ENCODE measurements around the gene DHRS2. TPM values are rescaled to one million over a fixed set of nuclear protein-coding genes. Genes with fewer than 3 reads are reported as not detected.

Gene DHRS2
- total and polyA plus RNA-seq, 2 of the 13 experiments (the other 11 are each of a cell fraction or from before 2014, with no cell fraction given), result 1,621 to 3,021 TPM

DNA sequence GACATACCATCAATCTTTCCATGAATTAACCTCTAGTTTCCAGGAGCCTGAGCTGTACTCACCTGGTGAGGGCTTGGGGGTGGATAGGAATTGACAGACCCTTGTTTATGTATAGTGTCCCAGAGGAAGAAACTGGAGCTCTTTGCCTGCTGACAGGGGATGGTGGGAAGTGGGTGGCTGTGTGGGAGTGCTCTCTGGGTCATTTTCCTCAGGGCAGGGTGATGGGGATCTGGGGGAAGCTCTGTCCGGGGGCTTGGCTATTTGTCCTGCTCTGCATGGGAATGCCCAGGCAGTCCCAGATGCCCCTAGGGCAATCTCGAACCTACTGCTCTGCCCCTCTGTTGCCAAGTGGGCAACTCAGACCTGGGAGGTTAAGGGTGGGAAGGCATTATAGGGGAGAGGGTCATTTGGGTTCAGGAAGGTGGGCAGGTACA, 21.8 kb upstream of the DHRS2 start (continued):
- TF ChIP-seq MEIS1 (CRISPR knock-in tag; IDR thresholded peaks at IDR 0.05; ENCODE audit: borderline replicate concordance) (peak; percentile 85; the same call in 1 of the 2 replicates), EP300 (IDR thresholded peaks at IDR 0.05; ENCODE audit: low read depth in 2 of 2, low read length in 2 of 2) (no peak), EP300 (CRISPR knock-in tag; IDR thresholded peaks at IDR 0.05; ENCODE audit: borderline replicate concordance) (0 out of 2 replicates have a peak, but pooled peaks have one; percentile 33), ZNF766 (CRISPR knock-in tag; IDR thresholded peaks at IDR 0.05; ENCODE audit: borderline replicate concordance) (no peak)
- TF ChIP-seq, protein P1, sequence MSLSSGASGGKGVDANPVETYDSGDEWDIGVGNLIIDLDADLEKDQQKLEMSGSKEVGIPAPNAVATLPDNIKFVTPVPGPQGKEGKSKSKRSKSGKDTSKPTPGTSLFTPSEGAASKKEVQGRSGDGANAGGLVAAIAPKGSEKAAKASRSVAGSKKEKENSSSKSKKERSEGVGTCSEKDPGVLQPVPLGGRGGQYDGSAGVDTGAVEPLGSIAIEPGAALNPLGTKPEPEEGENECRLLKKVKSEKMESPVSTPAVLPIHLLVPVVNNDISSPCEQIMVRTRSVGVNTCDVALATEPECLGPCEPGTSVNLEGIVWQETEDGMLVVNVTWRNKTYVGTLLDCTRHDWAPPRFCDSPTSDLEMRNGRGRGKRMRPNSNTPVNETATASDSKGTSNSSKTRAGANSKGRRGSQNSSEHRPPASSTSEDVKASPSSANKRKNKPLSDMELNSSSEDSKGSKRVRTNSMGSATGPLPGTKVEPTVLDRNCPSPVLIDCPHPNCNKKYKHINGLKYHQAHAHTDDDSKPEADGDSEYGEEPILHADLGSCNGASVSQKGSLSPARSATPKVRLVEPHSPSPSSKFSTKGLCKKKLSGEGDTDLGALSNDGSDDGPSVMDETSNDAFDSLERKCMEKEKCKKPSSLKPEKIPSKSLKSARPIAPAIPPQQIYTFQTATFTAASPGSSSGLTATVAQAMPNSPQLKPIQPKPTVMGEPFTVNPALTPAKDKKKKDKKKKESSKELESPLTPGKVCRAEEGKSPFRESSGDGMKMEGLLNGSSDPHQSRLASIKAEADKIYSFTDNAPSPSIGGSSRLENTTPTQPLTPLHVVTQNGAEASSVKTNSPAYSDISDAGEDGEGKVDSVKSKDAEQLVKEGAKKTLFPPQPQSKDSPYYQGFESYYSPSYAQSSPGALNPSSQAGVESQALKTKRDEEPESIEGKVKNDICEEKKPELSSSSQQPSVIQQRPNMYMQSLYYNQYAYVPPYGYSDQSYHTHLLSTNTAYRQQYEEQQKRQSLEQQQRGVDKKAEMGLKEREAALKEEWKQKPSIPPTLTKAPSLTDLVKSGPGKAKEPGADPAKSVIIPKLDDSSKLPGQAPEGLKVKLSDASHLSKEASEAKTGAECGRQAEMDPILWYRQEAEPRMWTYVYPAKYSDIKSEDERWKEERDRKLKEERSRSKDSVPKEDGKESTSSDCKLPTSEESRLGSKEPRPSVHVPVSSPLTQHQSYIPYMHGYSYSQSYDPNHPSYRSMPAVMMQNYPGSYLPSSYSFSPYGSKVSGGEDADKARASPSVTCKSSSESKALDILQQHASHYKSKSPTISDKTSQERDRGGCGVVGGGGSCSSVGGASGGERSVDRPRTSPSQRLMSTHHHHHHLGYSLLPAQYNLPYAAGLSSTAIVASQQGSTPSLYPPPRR (CRISPR knock-in tag; IDR thresholded peaks at IDR 0.05; ENCODE audit: borderline replicate concordance), result 0 out of 2 replicates have a peak, but pooled peaks have one; percentile 31
- TF ChIP-seq, protein P2, sequence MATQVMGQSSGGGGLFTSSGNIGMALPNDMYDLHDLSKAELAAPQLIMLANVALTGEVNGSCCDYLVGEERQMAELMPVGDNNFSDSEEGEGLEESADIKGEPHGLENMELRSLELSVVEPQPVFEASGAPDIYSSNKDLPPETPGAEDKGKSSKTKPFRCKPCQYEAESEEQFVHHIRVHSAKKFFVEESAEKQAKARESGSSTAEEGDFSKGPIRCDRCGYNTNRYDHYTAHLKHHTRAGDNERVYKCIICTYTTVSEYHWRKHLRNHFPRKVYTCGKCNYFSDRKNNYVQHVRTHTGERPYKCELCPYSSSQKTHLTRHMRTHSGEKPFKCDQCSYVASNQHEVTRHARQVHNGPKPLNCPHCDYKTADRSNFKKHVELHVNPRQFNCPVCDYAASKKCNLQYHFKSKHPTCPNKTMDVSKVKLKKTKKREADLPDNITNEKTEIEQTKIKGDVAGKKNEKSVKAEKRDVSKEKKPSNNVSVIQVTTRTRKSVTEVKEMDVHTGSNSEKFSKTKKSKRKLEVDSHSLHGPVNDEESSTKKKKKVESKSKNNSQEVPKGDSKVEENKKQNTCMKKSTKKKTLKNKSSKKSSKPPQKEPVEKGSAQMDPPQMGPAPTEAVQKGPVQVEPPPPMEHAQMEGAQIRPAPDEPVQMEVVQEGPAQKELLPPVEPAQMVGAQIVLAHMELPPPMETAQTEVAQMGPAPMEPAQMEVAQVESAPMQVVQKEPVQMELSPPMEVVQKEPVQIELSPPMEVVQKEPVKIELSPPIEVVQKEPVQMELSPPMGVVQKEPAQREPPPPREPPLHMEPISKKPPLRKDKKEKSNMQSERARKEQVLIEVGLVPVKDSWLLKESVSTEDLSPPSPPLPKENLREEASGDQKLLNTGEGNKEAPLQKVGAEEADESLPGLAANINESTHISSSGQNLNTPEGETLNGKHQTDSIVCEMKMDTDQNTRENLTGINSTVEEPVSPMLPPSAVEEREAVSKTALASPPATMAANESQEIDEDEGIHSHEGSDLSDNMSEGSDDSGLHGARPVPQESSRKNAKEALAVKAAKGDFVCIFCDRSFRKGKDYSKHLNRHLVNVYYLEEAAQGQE (IDR thresholded peaks at IDR 0.05; ENCODE audit: borderline replicate concordance in 1 of 2, low read depth in 1 of 2, low read length in 2 of 2), result no peak
- TF ChIP-seq, protein P3, sequence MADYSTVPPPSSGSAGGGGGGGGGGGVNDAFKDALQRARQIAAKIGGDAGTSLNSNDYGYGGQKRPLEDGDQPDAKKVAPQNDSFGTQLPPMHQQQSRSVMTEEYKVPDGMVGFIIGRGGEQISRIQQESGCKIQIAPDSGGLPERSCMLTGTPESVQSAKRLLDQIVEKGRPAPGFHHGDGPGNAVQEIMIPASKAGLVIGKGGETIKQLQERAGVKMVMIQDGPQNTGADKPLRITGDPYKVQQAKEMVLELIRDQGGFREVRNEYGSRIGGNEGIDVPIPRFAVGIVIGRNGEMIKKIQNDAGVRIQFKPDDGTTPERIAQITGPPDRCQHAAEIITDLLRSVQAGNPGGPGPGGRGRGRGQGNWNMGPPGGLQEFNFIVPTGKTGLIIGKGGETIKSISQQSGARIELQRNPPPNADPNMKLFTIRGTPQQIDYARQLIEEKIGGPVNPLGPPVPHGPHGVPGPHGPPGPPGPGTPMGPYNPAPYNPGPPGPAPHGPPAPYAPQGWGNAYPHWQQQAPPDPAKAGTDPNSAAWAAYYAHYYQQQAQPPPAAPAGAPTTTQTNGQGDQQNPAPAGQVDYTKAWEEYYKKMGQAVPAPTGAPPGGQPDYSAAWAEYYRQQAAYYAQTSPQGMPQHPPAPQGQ (CRISPR knock-in tag; IDR thresholded peaks at IDR 0.05; ENCODE audit: borderline replicate concordance), result 0 out of 2 replicates have a peak, but pooled peaks have one; percentile 6
- TF ChIP-seq, protein P4, sequence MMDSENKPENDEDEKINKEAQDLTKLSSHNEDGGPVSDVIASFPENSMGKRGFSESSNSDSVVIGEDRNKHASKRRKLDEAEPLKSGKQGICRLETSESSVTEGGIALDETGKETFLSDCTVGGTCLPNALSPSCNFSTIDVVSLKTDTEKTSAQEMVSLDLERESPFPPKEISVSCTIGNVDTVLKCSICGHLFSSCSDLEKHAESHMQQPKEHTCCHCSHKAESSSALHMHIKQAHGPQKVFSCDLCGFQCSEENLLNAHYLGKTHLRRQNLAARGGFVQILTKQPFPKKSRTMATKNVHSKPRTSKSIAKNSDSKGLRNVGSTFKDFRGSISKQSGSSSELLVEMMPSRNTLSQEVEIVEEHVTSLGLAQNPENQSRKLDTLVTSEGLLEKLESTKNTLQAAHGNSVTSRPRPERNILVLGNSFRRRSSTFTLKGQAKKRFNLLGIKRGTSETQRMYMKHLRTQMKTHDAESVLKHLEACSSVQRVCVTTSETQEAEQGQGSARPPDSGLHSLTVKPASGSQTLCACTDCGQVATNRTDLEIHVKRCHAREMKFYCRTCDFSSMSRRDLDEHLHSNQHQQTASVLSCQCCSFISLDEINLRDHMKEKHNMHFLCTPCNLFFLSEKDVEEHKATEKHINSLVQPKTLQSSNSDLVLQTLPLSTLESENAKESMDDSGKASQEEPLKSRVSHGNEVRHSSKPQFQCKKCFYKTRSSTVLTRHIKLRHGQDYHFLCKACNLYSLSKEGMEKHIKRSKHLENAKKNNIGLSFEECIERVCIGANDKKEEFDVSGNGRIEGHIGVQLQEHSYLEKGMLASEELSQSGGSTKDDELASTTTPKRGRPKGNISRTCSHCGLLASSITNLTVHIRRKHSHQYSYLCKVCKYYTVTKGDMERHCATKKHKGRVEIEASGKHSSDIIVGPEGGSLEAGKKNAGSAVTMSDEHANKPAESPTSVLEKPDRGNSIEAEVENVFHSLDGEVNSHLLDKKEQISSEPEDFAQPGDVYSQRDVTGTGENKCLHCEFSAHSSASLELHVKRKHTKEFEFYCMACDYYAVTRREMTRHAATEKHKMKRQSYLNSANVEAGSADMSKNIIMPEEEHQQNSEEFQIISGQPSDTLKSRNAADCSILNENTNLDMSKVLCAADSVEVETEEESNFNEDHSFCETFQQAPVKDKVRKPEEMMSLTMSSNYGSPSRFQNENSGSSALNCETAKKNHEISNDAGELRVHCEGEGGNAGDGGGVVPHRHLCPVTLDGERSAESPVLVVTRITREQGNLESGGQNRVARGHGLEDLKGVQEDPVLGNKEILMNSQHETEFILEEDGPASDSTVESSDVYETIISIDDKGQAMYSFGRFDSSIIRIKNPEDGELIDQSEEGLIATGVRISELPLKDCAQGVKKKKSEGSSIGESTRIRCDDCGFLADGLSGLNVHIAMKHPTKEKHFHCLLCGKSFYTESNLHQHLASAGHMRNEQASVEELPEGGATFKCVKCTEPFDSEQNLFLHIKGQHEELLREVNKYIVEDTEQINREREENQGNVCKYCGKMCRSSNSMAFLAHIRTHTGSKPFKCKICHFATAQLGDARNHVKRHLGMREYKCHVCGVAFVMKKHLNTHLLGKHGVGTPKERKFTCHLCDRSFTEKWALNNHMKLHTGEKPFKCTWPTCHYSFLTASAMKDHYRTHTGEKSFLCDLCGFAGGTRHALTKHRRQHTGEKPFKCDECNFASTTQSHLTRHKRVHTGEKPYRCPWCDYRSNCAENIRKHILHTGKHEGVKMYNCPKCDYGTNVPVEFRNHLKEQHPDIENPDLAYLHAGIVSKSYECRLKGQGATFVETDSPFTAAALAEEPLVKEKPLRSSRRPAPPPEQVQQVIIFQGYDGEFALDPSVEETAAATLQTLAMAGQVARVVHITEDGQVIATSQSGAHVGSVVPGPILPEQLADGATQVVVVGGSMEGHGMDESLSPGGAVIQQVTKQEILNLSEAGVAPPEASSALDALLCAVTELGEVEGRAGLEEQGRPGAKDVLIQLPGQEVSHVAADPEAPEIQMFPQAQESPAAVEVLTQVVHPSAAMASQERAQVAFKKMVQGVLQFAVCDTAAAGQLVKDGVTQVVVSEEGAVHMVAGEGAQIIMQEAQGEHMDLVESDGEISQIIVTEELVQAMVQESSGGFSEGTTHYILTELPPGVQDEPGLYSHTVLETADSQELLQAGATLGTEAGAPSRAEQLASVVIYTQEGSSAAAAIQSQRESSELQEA (CRISPR knock-in tag; IDR thresholded peaks at IDR 0.05; ENCODE audit: not compliant biosample characterization), result peak; percentile 69

All from HepG2 (cell line).